ENCODE results near the gene OCA2. TPM values are rescaled to one million over a fixed set of nuclear protein-coding genes. Genes with fewer than 3 reads are reported as not detected.
A peak's percentile ranks its signal among the peaks of the same experiment; 100 is the strongest.

OCA2 gene
- polyA plus RNA-seq, 6 donors from 2014 or later = 0.09 to 0.23 TPM; not detected in 4

DNA sequence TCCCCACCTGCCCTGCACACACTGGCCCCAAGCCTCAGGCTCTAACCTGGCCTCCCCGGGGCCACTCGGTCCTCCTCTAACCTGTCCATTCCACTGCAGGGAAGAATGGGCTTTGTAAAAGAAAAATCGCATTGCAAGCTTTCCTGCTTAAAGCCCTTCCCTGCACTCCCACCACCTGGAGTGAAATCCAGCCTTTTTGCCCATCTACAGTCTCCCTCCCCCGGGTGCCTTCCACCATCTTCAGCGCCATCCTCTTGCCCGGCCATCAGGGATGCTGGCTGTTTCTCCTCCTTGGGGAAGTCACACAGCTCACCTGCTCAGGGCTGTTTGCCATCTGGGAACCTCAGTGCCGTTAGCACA is 266.9 kb downstream of the OCA2 start:
- Mint-ChIP-seq H3K9me3 (peaks cover 0 to 12% (median 0%) of the 10 kb centered on the region in 7 donors), H3K4me1 (no peaks in the 10 kb centered on the region), H3K4me3 (no peak overlapping the region), H3K27ac (no peak overlapping the region), H3K36me3 (no peaks in the 10 kb centered on the region), H3K27me3 (peaks cover 1 to 19% (median 1%) of the 10 kb centered on the region in 3 donors)
- DNase-seq (no peak), ATAC-seq (ENCODE audit: low read depth in 2 of 2) (no peak)

DNA sequence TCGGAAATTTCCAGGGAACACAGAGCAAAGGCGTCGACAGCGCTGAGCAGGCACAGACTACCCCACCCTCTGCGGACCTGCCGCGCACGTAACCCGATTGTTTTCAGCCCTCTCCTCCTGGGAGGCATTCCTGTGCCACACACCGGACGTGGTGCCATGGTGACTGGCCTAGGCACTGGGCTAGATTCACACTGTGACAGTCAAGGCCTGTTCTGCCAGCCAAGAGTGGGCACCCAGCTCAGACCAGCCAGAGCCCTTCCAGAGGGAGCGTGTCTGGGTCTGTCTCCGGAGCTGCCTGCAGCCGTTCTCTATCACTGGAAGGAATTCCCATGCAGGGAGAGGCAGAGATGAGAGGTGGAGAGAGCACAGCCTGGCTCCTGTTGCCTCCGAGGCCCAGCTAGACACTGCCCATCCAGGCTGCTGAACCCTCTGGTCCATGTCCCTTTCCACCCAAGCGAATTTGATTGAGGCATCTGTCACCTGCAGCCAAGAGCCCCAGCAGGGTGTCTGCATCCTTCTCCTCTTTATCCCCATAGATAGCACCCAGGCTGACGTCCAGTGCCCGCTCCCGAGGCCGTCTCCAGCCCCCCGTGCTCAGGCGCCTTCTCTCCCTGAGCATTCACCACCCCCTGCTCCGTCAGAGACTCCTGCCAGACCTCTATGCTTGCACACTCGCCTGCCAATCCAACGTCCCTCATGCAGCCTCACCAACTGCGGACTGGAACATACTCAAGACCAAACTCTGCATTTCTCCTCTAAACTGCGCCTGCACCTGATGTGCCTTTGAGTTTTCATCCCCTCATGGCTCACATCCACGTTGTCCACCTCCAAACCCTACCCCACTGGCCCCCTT is 267.5 kb downstream of the OCA2 start:
- ATAC-seq (ENCODE audit: low read depth in 2 of 2) = no peak

DNA sequence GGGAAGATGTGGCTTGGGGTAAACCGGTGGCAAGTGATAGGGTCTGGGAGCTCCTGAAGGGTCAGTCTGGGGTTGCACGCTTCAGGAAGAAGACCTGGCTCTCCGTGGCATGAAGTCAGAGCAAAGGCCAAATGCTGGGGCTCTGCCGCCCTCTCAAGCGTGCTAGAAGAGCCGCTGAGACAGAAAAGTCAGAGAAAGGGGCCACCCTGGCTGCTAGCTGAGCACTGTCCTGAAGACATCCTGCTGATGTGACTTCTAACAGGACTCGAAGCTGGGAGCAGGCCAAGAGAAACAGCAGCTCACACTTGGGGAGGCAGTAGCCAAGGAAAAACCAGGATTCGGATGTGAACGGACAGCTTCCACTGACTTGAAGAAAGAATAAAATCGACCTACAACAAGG is 270.4 kb downstream of the OCA2 start:
- no peaks in the 10 kb centered on the region for H3K36me3 Mint-ChIP-seq
- no peaks in the 10 kb centered on the region for H3K4me1 Mint-ChIP-seq
- DNase-seq (no peak), ATAC-seq (ENCODE audit: low read depth in 2 of 2) (no peak)
- peaks cover 0 to 7% (median 0%) of the 10 kb centered on the region in 3 donors for H3K27me3 Mint-ChIP-seq
- H3K9me3 Mint-ChIP-seq = peaks cover 0 to 3% (median 0%) of the 10 kb centered on the region in 7 donors
- H3K4me3 Mint-ChIP-seq = no peak overlapping the region
- H3K27ac Mint-ChIP-seq = no peak overlapping the region

More for the DNA sequence above, 267.5 kb downstream of the OCA2 start:
- no peaks in the 10 kb centered on the region for H3K36me3 Mint-ChIP-seq
- peaks cover 0 to 12% (median 0%) of the 10 kb centered on the region in 7 donors for H3K9me3 Mint-ChIP-seq
- DNase-seq = no peak
- peaks cover 0 to 17% (median 0%) of the 10 kb centered on the region in 3 donors for H3K27me3 Mint-ChIP-seq
- H3K4me1 Mint-ChIP-seq = no peaks in the 10 kb centered on the region
- no peak overlapping the region for H3K27ac Mint-ChIP-seq
- no peak overlapping the region for H3K4me3 Mint-ChIP-seq

DNA sequence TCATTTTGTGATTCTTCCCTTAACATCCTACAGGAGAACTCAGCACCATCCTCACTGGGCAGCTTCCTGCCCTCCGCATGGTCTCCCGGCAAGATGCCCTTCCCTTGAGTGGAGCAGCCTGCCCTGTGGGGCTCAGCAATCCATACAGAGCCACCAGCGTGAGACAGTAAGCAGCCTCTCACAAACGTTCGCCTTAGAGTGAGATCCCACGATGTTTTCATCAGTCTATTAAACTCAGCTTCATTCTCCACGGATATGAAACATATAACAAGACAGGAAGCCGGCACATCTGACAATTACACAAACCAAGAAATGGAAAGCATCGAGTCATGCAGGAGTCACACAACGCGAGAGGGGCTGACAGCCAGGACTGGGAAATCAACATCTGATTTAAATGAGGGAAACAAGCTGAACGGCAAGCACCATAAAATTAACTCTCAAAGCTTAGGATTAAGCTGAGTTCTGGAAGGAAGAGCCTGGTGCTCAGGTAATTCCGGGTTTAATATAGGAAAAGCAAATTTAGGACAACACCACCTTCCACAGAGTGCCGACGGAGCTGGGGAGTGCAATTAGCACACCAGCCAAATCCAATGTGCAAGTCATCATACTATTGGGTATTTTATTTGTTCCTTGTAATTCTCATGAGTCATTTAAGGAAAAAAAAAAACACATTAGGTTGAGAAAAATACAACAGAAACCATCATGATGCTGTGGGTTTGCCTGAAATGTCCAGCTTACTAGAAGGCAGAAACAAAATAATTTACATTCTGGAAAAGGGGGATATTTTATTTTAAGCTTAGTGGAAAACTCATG is 272.0 kb downstream of the OCA2 start:
- DNase-seq = no peak
- no peak overlapping the region for H3K4me3 Mint-ChIP-seq
- H3K36me3 Mint-ChIP-seq = no peaks in the 10 kb centered on the region
- no peaks in the 10 kb centered on the region for H3K4me1 Mint-ChIP-seq
- no peaks in the 10 kb centered on the region for H3K9me3 Mint-ChIP-seq
- no peak overlapping the region for H3K27ac Mint-ChIP-seq
- peaks cover 0 to 4% (median 0%) of the 10 kb centered on the region in 3 donors for H3K27me3 Mint-ChIP-seq
- no peak for ATAC-seq (ENCODE audit: low read depth in 2 of 2)

DNA sequence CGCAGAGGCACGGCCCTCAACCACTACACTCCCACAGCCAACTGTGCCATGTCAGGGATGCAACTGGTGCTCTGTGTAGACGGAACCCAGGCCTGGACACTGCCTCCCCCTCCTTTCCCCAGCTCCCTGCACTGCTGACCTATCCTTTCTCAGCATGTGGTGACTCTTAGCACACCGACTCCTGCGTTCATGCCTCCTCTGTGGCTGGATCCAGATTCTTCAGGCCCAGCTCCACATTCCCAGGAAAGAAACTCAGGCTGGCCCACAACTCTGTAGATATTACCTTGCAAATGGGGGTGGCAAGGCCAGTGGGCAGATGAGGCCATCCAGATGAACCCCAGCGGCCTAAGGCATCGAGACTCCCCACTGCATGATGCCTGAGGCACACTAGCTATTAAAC is 272.7 kb downstream of the OCA2 start:
- ATAC-seq (ENCODE audit: low read depth in 2 of 2) (no peak), DNase-seq (no peak)
- Mint-ChIP-seq H3K9me3 (peaks cover 0 to 2% (median 0%) of the 10 kb centered on the region in 7 donors), H3K4me3 (no peak overlapping the region), H3K36me3 (no peaks in the 10 kb centered on the region), H3K4me1 (no peaks in the 10 kb centered on the region), H3K27ac (no peak overlapping the region), H3K27me3 (no peaks in the 10 kb centered on the region)

DNA sequence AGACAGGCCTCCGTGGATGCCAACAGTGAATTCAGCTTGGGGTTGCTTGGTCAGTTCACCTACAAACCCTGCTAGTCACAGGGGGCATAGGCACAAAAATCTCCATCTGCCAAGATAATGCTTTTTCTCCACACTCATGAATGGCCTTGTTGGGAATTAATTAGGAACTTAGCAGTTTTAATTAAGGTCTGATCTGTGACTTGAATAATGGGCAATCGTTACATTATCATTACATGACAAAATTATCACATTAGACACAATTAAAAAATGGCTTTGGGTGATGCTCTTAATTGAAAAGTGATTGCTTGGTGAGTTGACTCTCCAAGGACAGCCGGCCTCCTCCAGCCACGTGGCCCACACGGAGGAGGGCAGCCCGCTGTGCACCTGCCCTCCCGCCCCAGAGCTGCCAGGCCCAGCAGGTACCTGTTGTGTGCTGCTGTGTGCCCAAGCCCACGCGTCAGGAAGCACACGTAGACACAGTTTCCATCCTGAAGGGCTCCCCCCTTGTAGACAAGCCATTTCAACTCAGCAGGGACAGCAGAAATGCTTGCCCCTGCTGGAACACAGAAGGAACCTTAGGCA is 274.2 kb downstream of the OCA2 start:
- no peaks in the 10 kb centered on the region for H3K36me3 Mint-ChIP-seq
- no peak for ATAC-seq (ENCODE audit: low read depth in 2 of 2)

DNA sequence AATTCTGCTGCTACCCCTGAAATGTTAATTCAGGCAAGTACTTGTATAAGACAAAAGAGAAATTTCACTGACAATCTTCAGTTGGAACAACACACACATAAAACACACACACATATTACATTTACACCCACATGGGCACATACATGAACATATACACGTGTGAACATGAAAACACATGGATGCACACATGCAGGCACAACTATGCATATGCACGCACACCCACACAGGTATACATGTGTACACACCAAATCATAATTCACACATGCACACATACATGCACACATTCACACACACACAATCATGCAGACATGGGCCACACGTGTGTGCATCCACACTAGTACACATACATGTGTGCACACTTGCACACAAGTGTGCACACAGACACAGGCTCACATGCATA is 277.8 kb downstream of the OCA2 start:
- no peak overlapping the region for H3K27ac Mint-ChIP-seq
- ATAC-seq (ENCODE audit: low read depth in 2 of 2) = no peak
- H3K4me3 Mint-ChIP-seq = no peak overlapping the region

More for the DNA sequence above, 274.2 kb downstream of the OCA2 start:
- H3K4me1 Mint-ChIP-seq = no peaks in the 10 kb centered on the region
- no peak overlapping the region for H3K27ac Mint-ChIP-seq
- no peaks in the 10 kb centered on the region for H3K27me3 Mint-ChIP-seq
- H3K4me3 Mint-ChIP-seq = no peak overlapping the region
- peaks cover 0 to 4% (median 0%) of the 10 kb centered on the region in 7 donors for H3K9me3 Mint-ChIP-seq
- no peak for DNase-seq

DNA sequence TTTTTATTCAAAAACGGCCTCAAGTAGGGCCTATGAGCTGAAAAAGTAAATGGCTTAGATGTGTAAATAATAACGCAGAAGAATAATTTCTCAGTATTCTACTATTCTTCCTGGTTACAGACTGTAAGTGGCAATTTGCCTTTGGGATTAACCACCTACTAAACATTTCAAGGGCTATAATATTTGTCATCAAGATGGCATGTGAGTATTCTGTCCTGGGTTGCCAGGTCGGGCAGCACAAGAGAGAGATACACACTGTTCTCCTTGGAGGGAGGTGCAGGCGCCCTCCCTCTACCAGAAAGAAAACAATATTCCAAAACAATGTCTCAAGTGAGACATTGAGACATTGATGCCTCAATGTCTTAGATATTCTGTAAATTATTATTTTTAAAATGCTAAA is 278.4 kb downstream of the OCA2 start:
- H3K27me3 Mint-ChIP-seq = peaks cover 0 to 9% (median 0%) of the 10 kb centered on the region in 3 donors
- no peak overlapping the region for H3K4me3 Mint-ChIP-seq
- H3K36me3 Mint-ChIP-seq = peaks cover 0 to 5% of the 10 kb centered on the region in 2 donors
- no peak for DNase-seq
- no peaks in the 10 kb centered on the region for H3K4me1 Mint-ChIP-seq
- ATAC-seq (ENCODE audit: low read depth in 2 of 2) = no peak
- H3K9me3 Mint-ChIP-seq = peaks cover 1 to 16% (median 8%) of the 10 kb centered on the region in 7 donors
- no peak overlapping the region for H3K27ac Mint-ChIP-seq

More for the DNA sequence above, 277.8 kb downstream of the OCA2 start:
- H3K9me3 Mint-ChIP-seq = peaks cover 1 to 14% (median 8%) of the 10 kb centered on the region in 7 donors
- H3K4me1 Mint-ChIP-seq = no peaks in the 10 kb centered on the region
- peaks cover 0 to 5% of the 10 kb centered on the region in 2 donors for H3K36me3 Mint-ChIP-seq
- DNase-seq = no peak
- H3K27me3 Mint-ChIP-seq = peaks cover 0 to 9% (median 0%) of the 10 kb centered on the region in 3 donors

DNA sequence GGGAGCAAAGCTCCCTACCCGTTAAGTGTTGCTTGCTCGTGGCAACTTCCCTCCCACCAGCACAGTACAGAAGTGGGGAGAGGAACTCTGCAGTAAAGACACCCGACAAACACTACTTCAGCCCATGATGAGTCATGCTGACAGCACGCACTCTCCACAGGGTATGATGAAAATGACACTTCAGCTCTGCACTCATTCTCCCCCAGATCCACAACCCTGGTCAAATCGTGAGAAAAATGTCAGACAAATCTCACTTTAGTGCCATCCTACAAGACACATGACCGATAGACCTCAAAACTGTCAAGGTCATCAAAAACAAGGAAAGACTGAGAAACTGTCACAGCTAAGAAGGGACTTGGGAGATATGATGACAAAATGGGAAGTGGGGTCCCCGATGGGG is 278.9 kb downstream of the OCA2 start:
- Mint-ChIP-seq H3K27ac (no peak overlapping the region), H3K4me3 (no peak overlapping the region), H3K4me1 (no peaks in the 10 kb centered on the region), H3K36me3 (peaks cover 0 to 5% of the 10 kb centered on the region in 2 donors), H3K9me3 (peaks cover 1 to 16% (median 8%) of the 10 kb centered on the region in 7 donors), H3K27me3 (peaks cover 0 to 9% (median 0%) of the 10 kb centered on the region in 3 donors)
- DNase-seq = no peak
- no peak for ATAC-seq (ENCODE audit: low read depth in 2 of 2)

DNA sequence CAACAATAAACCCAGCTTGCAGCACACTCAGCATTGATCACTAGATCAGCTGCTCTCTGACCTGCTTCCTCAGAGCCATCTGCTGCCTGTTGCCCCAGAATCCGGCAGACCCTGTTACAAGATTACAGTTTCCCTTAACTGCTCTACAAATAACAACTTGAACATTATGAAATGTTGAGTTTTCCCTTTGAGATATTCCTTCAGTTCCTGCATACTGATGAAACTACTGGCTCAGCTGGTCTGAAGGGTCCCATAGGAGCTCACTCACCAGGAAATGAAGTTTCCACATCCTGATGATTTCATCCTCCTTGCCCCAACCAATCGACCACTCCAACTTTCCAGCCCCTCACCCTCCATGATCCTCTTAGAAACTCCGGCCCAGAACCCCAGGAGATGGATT is 281.9 kb downstream of the OCA2 start:
- no peak overlapping the region for H3K27ac Mint-ChIP-seq

DNA sequence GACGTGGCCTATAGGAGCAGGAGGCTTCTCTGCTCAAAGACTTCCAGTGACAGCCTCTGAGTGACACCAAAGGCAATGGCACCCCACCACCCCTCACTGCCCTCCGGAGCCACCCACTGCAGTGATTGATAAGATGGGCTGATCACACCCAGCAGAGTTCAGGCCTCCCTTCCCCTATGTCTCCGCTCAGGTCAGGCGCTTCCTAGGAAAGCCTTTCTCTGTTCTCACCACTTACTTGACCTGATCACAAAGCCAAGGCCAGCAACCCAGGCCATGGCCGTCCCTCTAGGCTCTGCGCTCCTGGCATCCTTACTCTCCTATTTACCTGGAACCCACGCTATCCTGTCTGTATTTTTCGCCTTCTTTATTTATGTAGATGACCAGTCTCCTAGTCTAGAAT is 282.3 kb downstream of the OCA2 start:
- H3K4me3 Mint-ChIP-seq = peak overlapping the region in 1 of 8 donors; percentile 68
- H3K27me3 Mint-ChIP-seq = peaks cover 0 to 9% (median 5%) of the 10 kb centered on the region in 3 donors
- ATAC-seq (ENCODE audit: low read depth in 2 of 2) (no peak), DNase-seq (no peak)
- H3K27ac Mint-ChIP-seq = peak overlapping the region in 1 of 6 donors; percentile 18
- H3K9me3 Mint-ChIP-seq = peaks cover 3 to 16% (median 8%) of the 10 kb centered on the region in 7 donors
- peaks cover 0 to 5% of the 10 kb centered on the region in 2 donors for H3K36me3 Mint-ChIP-seq
- no peaks in the 10 kb centered on the region for H3K4me1 Mint-ChIP-seq

More for the DNA sequence above, 281.9 kb downstream of the OCA2 start:
- peaks cover 0 to 9% (median 5%) of the 10 kb centered on the region in 3 donors for H3K27me3 Mint-ChIP-seq
- no peak for DNase-seq
- H3K4me3 Mint-ChIP-seq = no peak overlapping the region
- H3K4me1 Mint-ChIP-seq = no peaks in the 10 kb centered on the region
- ATAC-seq (ENCODE audit: low read depth in 2 of 2) = no peak
- peaks cover 3 to 16% (median 8%) of the 10 kb centered on the region in 7 donors for H3K9me3 Mint-ChIP-seq
- peaks cover 0 to 5% of the 10 kb centered on the region in 2 donors for H3K36me3 Mint-ChIP-seq

DNA sequence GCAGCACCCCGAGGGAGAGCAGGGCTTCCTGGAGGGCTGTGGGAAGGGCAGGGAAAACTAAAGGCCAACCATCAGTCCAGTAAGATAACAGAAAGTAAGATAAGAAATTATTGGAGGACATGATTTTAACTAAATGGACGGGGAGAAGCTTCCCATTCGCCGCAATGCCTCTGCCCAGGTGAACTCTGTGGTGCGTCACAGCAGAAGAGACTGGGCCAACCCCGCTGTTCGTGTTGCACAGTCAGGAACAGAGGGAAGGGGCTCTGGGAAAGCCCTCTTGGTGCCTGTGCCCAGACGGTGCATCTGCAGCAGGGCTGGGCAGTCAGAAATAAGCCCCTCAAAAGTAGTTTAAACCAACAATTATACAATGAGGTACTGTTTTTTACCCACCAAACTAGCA is 284.1 kb downstream of the OCA2 start:
- no peak for DNase-seq
- H3K27me3 Mint-ChIP-seq = peaks cover 0 to 9% (median 5%) of the 10 kb centered on the region in 3 donors
- peaks cover 3 to 16% (median 6%) of the 10 kb centered on the region in 7 donors for H3K9me3 Mint-ChIP-seq
- H3K4me1 Mint-ChIP-seq = no peaks in the 10 kb centered on the region
- no peak for ATAC-seq (ENCODE audit: low read depth in 2 of 2)
- H3K27ac Mint-ChIP-seq = no peak overlapping the region
- peaks cover 0 to 5% of the 10 kb centered on the region in 2 donors for H3K36me3 Mint-ChIP-seq
- H3K4me3 Mint-ChIP-seq = no peak overlapping the region

DNA sequence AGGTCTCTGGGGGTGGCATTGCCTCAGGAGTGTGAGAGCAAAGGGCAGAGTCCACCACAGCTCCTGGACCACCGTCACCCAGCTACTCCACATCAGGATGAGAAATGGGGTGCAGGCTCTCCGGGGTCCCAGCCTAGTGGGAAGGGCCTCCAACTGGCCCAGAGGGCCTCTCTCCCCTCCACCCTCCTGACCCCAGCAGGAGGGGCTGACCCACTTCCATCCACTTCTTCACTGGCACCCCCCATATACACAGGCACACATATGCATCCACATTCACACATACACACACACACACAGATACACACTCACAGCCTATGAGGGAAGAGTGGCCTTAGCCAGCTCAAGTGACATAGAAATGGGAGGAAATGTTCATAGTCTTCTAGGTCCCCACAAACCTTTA is 286.0 kb downstream of the OCA2 start:
- peaks cover 3 to 16% (median 9%) of the 10 kb centered on the region in 7 donors for H3K9me3 Mint-ChIP-seq
- H3K27me3 Mint-ChIP-seq = peaks cover 0 to 9% (median 5%) of the 10 kb centered on the region in 3 donors
- H3K27ac Mint-ChIP-seq = no peak overlapping the region
- DNase-seq (no peak), ATAC-seq (ENCODE audit: low read depth in 2 of 2) (no peak)
- no peak overlapping the region for H3K4me3 Mint-ChIP-seq
- peaks cover 0 to 5% of the 10 kb centered on the region in 2 donors for H3K36me3 Mint-ChIP-seq
- no peaks in the 10 kb centered on the region for H3K4me1 Mint-ChIP-seq

All from naive B cell (primary cell).